C4-2B (cell line): Measurements from ENCODE around the gene GPR89B.

Experiments
- CTCF ChIP-seq: fragments of 450-650 bp; conservative IDR thresholded peaks from 2 replicates; pipeline ENCODE4 v1.5.1; 2017; ENCODE audit warnings: mild to moderate bottlenecking
- ZFX ChIP-seq: fragments of 450-650 bp; IDR thresholded peaks from 2 replicates; pipeline ENCODE4 v1.6.1; 2017

- no peak for TF ChIP-seq CTCF
- TF ChIP-seq ZFX, result no peak
Observed at GRCh38 chr1:147879911-147880310, 48.3 kb upstream of the GPR89B start.
